ENCODE measurements around the gene HSD11B1.

DNA sequence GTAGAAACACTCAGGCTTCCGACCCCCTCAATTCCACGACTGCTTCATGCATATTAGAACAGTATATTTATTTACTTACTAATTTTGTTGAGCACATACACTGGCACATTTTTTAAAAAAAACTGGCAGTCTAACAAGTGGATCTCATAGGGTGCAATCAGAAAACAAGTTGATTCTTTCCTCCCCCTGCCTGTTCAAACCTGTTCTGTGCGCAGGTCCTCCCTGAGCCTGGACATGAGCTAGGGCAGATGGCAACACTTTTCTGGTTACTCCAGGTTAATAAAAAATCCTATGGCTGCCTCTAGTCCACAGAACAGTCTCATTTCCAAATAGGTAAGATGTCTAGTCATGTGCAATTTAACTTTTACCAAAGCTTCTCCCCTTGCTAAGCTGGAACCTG, 18.6 kb downstream of the HSD11B1 start:
- TF ChIP-seq POLR2A (IDR thresholded peaks at IDR 0.05) = no peak
- TF ChIP-seq, protein P1, sequence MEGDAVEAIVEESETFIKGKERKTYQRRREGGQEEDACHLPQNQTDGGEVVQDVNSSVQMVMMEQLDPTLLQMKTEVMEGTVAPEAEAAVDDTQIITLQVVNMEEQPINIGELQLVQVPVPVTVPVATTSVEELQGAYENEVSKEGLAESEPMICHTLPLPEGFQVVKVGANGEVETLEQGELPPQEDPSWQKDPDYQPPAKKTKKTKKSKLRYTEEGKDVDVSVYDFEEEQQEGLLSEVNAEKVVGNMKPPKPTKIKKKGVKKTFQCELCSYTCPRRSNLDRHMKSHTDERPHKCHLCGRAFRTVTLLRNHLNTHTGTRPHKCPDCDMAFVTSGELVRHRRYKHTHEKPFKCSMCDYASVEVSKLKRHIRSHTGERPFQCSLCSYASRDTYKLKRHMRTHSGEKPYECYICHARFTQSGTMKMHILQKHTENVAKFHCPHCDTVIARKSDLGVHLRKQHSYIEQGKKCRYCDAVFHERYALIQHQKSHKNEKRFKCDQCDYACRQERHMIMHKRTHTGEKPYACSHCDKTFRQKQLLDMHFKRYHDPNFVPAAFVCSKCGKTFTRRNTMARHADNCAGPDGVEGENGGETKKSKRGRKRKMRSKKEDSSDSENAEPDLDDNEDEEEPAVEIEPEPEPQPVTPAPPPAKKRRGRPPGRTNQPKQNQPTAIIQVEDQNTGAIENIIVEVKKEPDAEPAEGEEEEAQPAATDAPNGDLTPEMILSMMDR (IDR thresholded peaks at IDR 0.05 in 4 of 5, conservative IDR thresholded peaks at IDR 0.05 in 1 of 5) = no peak

All from gastrocnemius medialis (tissue), 4 donors.